ENCODE measurements around the gene OPALIN.

- TF ChIP-seq JUND (IDR thresholded peaks at IDR 0.05), result no peak
- TF ChIP-seq REST (IDR thresholded peaks at IDR 0.05), result no peak
- TF ChIP-seq FOXA1 (IDR thresholded peaks at IDR 0.05), result no peak
- no peak for TF ChIP-seq RAD21 (IDR thresholded peaks at IDR 0.05)
These were observed 47.6 kb downstream of the OPALIN start for GRCh38 chr10:96311180-96311715.
